GM19452 (cell line): ENCODE data around the gene ZNHIT2.
A peak's percentile ranks its signal among the peaks of the same experiment; 100 is the strongest.
"Not testable (repeated sequence)": the region's sequence is repeated elsewhere in the genome, so short reads cannot be mapped to it uniquely, and the experiment has no call there.

Experiments used
- ATAC-seq: cut with Tn5 transposase; IDR thresholded peaks from one replicate; pipeline ENCODE4 v1.9.1; 2021; ENCODE audit not compliant: unreplicated experiment

ZNHIT2 gene

DNA sequence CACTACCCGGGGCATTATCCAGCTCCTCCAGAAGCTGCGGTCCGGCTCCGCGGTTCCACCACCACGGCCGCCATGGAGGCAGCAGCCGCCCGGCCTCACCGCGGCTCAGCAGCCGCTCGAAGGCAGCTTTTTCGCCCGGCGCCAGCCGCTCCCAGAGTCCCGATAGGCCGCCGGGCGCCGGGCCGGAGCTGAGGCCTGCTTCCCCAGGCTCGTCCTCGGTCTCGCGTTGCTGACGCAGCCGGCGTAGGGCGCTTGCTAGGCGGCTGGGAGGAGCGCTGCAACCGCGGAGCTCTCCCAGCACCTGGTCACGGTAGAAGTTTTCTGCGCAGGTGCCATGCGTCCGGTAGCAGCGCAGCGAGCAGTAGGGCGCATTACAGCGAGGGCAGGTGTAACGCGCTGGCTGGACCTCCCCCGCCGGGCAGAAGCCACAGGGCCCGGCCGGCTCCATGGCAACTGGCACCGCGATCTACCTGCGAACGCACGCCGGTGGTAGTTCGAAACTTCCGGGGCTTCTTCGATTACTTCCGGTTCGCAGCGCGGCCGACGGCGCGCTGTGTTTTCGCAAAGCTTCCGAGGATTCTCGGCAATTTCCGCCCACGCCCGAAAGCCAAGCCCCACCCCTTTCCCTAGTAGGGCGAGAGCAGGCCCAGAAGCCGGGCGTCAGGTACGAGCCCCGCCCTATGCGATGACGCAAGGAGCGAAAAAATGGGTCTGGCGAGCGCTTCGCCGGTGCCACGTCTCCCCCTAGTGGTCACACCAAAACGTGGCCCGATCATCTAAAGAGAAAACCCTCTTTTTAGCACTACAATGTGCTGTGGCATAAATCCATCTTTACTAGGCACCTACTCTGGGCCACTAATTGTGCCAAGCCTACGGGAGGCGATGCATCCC lies at the start of gene ZNHIT2:
ZNHIT2 (minus strand) TSS at position 496 of the 891 bp plus-strand sequence; CDS start at position 448, 48 bp downstream.
- ATAC-seq, result peak; percentile 61

GRCh38 chr11:65166893-65167292 lies 49.4 kb upstream of the ZNHIT2 start:
- ATAC-seq, result no peak

GRCh38 chr11:65165410-65166317 lies 48.2 kb upstream of the ZNHIT2 start:
- no peak for ATAC-seq

DNA sequence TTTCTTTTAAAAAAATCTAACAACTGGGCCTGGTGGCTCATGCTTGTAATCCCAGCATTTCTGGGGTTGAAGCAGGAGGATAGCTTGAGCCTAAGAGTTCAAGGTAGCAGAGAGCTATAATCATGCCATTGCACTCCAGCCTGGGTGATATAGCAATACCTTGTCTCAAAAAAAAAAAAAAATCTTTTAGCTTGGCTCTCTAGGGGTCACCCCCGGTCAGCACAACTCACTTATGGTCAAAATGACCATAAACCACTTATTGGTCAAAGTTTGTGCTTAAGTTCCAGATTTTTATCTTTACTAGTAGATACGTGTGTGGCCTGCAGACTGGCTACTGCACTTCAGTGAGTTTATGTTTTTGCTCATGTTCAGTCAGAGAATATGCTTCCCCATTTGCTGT lies 46.2 kb upstream of the ZNHIT2 start:
- no peak for ATAC-seq

DNA sequence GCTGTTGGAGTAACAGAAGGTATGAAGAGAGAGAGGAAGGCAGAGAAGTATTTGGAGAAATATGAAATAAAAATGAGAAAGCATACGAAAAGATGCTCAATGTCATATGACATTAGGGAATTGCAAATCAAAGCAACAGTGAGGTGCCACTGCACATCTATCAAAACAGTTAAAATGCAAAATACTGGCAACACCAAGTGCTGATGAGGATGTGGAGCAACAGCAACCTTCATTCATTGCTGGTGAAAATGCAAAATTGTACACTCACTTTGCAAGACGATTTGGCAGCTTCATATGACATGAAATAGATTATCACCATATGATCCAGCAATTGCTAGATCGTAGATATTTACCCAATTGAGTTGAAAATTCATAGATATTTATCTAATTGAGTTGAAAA lies 43.1 kb upstream of the ZNHIT2 start:
- ATAC-seq, result no peak

DNA sequence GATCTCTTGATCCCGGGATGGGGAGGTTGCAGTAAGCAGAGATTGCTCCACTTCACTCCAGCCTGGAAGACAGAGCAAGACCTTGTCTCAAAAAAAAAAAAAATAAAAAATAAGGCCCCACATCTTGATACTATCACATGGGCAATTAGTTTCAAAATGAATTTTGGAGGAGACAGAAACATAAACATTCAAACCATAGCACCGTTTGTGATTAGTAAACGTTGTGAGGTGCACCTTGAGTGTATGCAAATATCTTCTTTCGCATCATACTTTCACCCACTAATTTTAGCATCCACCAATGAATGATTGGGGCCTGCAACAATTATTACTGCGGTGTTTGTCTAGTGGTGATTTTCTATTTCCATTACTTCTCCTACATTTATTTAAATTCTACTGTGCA lies 41.5 kb upstream of the ZNHIT2 start:
- no peak for ATAC-seq

DNA sequence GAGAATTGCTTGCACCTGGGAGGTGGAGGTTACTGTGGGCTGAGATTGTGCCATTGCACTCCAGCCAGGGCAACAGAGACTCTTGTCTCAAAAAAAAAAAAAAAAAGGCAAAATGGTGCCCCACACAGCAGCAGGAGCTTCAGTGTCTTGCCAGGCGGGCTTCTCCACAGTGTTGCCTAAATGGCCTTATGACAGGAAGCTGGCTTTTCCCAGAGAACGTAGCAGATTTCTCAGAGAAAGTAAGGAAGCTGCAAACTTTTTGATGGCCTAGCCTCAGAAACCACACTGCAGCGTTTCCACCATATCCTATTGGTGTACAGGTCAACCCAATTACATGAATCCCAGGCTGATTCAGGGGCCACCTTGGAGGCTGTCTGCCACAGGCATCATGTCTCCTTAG lies 39.8 kb upstream of the ZNHIT2 start:
- no peak for ATAC-seq

GRCh38 chr11:65156926-65157325 lies 39.4 kb upstream of the ZNHIT2 start:
- ATAC-seq, result no peak

- no peak for ATAC-seq
These were observed 38.8 kb upstream of the ZNHIT2 start for GRCh38 chr11:65156256-65156655.

- ATAC-seq, result no peak
These were observed 34.6 kb upstream of the ZNHIT2 start for GRCh38 chr11:65152122-65152521.

DNA sequence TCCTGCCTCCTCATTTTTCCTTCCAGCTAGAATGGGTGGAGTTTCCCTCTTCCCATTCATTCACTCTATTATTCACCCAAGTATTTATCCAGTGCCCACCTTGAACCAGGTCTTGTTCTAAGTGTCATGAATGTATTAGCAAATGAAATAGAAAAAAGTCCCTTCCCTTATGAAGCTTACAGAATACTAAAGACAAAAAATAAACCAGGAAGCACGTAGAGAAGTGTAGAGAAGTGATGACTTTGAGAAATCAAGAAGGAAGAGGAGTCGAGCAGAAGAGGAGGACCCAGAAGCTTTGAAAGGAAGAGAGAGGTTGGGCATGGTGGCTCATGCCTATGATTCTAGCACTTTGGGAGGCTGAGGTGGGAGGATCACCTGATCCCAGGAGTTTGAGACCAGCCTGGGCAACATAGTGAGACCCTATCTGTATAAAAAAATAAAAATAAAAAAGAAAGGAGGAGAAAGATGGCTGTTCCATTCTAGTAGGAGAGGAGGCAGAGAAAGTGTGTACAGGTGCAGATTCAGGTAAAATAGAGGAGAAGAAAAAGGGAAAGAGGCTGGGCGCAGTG lies 33.9 kb upstream of the ZNHIT2 start:
- no peak for ATAC-seq

GRCh38 chr11:65150509-65151299 lies 33.2 kb upstream of the ZNHIT2 start:
- ATAC-seq, result no peak

- not testable (repeated sequence) for ATAC-seq
These were observed 32.6 kb upstream of the ZNHIT2 start for GRCh38 chr11:65150131-65150508.

- no peak for ATAC-seq
These were observed 31.2 kb upstream of the ZNHIT2 start for GRCh38 chr11:65148657-65149056.

DNA sequence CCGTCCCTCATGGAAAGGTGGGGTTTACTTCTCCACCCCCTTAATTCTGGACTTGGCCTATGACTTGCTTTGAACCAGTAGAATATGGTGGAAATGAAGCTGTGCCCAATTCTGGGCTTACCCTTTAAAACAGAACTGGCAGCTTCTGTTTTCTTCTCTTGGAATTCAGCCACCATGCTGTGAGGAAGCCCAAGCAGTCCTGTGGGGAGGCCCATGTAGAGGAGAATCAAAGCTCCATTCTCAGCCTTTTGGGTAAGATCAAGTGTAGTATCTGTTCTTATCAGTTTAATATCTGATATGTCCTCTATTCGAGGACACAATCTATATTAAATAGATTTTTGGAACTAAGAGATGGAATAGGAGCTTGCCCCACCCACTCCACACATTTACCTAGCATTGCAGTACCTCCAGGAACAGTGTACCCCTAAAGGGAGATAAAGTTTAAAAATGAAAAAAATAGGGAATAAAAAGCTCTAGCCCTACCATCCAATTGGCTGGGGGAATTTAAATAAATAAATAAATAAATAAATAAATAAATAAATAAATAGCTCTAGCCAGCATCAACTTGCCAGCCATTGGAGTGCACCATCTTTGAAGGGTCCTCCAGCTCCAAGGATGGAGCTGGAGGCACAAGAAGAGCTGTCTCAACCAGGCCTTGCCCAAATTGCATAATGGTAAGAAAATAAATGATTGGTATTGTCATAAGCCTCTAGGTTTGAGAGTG lies 30.0 kb upstream of the ZNHIT2 start:
- ATAC-seq, result no peak

- ATAC-seq, result no peak
These were observed 24.5 kb upstream of the ZNHIT2 start for GRCh38 chr11:65141896-65142494.

- no peak for ATAC-seq
These were observed 19.1 kb upstream of the ZNHIT2 start for GRCh38 chr11:65136515-65137096.

DNA sequence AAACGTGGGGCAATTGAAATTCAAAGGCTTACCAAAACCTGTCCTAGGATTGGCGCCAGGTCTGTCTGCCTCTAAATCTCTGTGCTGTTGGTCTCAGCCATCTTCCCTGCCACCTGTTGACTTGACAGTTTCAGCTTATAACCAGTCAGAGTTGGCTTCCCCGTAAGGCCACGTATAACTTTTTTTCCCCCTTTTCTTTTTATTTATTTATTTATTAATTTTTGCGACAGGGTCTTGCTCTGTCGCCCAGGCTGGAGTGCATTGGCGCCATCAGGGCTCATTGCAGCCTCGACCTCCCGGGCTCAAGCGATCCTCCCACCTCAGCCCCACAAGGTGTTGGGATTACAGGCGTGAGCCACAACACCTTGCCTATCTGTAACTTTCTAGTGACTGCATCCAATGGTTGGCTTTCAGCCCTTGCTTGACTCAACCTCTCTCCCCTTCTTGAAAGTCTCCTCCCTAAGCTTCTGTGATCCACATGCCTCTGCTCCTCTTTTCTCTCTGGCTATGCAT lies 18.2 kb upstream of the ZNHIT2 start:
- no peak for ATAC-seq
